Activated T-helper 17 cell treated with anti-CD3 and anti-CD28 coated beads, Interleukin-2, amount 50 U/mL, for 72 hours (primary cell): ENCODE results near the gene HOXA11. TPM values are rescaled to one million over a fixed set of nuclear protein-coding genes. Genes with fewer than 3 reads are reported as not detected.

ENCODE experiments used
- total RNA-seq, 2 donors: library from RNA; stranded (reverse); gene quantifications; one replicate each; pipeline ENCODE4 v1.2.3, GENCODE V29; 2022

HOXA11 gene
- total RNA-seq, 2 donors from 2014 or later = not detected

Other genes with a start within 250 kb of the HOXA11 start
- under 1 TPM in 1 of 2 donors, not detected in 1; 0.39 TPM for gene HOXA1, start 89.2 kb downstream of the HOXA11 start, total RNA-seq
- gene HOXA2, start 82.5 kb downstream of the HOXA11 start, total RNA-seq = not detected
- under 1 TPM in 1 of 2 donors, not detected in 1; 0.26 TPM for gene HOXA4, start 54.5 kb downstream of the HOXA11 start, total RNA-seq
- gene HOXA5, start 41.6 kb downstream of the HOXA11 start, total RNA-seq = not detected
- gene HOXA6, start 37.5 kb downstream of the HOXA11 start, total RNA-seq = not detected
- not detected for gene HOXA3, start 32.6 kb downstream of the HOXA11 start, total RNA-seq
- gene HOXA7, start 28.6 kb downstream of the HOXA11 start, total RNA-seq = not detected
- not detected for gene HOXA9, start 19.7 kb downstream of the HOXA11 start, total RNA-seq
- gene HOXA10, start 10.9 kb downstream of the HOXA11 start, total RNA-seq = not detected
- gene HOXA13, start 14.9 kb upstream of the HOXA11 start, total RNA-seq = not detected
- not detected for gene EVX1, start 57.6 kb upstream of the HOXA11 start, total RNA-seq